ENCODE results near the gene HMCN2.

HMCN2 gene

DNA sequence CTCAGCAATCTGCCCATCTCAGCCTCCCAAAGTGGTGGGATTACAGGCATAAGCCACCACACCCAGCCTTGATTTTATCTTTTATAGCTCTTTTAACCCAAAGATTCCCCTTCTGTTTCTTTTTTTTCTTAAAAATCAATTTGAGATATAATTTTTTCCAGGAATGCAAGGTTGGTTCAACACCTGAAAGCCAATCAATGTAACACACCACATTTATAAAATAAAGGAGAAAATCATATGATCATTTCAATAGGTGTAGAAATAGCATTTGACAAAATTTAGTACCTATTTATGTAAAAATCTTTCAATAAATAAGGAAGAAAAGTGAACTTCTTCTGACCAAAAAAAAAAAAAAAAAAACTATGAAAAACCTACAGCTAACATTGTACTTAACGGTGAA is 175.5 kb downstream of the HMCN2 start:
- no peak for DNase-seq

GRCh38 chr9:130442746-130443455 is 177.3 kb downstream of the HMCN2 start:
- no peak for DNase-seq

GRCh38 chr9:130443456-130443801 is 177.9 kb downstream of the HMCN2 start:
- no peak for DNase-seq

GRCh38 chr9:130443840-130444492 is 178.4 kb downstream of the HMCN2 start:
- DNase-seq: no peak

DNA sequence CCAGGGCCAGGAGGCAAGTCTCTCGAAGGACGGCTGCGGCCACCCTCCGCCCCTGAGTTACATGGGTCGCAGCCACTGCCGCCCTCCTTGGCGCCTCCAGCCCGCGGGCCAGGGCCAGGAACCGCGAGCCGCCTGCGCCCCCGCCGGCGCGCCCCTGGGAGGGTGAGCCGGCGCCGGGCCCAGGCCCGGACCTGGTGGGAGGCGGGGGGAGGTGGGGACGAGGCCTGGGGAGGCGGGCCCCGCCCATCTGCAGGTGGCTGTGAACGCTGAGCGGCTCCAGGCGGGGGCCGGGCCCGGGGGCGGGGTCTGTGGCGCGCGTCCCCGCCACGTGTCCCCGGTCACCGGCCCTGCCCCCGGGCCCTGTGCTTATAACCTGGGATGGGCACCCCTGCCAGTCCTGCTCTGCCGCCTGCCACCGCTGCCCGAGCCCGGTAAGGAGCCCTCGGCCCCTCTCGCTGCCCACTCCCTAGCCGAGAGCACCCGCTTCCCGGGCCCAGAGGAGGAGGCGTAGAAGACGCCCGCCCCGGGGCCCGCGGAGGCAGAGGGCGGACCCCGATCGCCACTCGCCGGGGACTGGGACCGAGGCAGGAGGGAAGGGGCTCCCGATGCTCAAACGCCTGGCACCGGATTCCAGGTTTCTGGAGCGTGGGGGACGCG is 179.1 kb downstream of the HMCN2 start, which contains the start of gene ASS1:
Gene ASS1, plus strand, starts transcription at position 397 of the 657 bp plus-strand sequence. CDS start 7,268 bp downstream, outside the sequence.
- peak; percentile 45 to 65 for DNase-seq

DNA sequence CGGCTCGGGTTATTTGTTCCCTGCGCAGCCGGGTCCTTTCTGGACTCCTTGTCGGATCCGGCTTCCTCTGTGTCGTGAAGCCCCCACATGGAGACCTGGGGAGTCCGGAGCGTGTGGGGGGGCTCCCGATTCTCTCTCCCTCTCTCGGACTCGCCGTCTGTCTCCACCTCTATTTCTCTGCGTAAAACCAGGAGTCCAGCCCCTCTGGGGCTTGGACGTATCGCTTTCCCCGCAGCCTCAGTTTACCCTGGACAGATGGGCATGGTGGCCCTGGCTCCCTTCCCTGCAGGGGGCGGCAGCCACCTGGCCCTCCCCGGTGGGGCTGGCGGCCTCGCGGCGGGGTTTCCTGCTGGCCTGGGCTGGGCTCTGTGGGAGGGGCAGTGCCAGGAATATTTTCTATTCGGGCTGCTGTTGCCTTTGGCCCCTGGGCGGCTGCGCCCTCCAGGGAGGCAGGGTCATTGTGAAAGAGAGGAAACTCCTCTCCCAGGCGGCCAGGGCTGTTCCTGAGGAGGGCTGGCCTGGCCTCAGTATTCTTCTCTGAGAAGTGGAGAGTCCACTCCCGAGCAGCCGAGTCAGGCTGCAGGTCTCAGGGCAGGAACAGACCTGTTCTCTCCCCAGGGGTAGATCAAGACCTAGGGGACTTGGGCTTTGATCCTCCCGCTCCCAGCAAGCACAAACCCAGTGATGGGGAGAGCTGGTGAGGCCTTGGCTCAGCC is 179.9 kb downstream of the HMCN2 start:
- no peak for DNase-seq

- DNase-seq: no peak
Measured at GRCh38 chr9:130446101-130446861, 180.7 kb downstream of the HMCN2 start.

GRCh38 chr9:130447193-130447816 is 181.7 kb downstream of the HMCN2 start:
- DNase-seq: no peak

- DNase-seq: no peak
Measured at GRCh38 chr9:130448035-130448624, 182.6 kb downstream of the HMCN2 start.

- DNase-seq: no peak
Measured at GRCh38 chr9:130448771-130449603, 183.4 kb downstream of the HMCN2 start.

- no peak for DNase-seq
Measured at GRCh38 chr9:130450344-130451003, 184.9 kb downstream of the HMCN2 start.

DNA sequence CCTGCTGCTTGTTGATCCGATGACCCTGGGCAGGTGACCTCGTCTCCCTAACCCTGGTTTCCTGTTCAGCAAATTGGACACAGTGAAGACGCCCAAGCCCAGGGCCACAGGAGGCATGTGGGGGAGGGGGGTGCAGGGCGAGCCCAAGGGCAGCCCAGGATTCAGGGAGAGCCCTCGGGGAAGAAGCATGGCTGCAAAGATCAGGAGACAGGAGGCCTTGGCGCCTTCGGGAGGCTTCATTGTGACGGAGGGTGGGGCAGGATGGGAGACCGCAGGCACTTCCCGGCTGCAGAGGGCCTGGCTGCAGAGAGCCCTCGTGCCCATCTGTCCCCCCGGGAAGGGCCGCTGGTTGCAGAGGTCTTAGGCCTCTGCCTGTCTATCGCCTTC is 185.4 kb downstream of the HMCN2 start:
- DNase-seq: no peak

DNA sequence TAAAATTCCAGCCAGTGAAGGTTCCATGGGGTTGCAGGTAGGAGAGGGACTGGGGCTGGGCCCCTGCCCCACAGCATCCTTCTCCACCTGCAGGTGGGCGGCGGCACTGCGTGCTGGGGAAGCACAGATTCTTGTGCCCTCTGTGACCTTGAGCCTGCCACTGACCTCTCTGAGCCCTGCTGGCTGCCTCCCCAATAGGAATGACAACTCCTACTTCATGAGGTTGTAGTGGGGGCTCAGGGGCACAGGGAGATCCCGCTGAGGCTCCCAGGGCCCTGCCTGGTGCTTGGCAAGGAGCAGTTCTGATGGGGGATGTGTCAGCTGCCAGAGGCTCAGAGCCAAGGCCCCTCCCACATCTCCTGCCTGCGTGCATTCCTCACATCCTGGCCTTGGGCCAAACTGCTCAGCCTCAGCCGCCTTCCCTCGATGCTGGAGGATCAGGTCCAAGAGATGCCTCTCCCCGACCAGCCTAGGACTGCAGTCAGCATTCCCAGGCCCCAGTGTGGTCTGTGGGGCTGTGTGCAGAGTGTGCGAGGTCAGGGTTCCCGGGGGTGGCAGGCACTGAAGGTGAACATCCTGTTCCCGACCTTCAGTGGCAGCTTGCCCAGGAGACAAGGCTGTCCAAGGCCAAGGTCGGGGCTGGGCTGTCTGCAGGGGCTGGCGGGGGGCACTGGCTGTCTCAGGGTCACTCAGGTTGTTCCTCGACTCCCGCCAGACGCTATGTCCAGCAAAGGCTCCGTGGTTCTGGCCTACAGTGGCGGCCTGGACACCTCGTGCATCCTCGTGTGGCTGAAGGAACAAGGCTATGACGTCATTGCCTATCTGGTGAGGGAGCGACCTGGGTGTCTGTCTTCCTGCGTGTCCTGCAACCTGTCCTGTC is 186.2 kb downstream of the HMCN2 start:
- DNase-seq: peak in 1 of 2 experiments; percentile 46

GRCh38 chr9:130452835-130453234 is 187.3 kb downstream of the HMCN2 start:
- no peak for DNase-seq

- DNase-seq: no peak
Measured at GRCh38 chr9:130453487-130453886, 187.9 kb downstream of the HMCN2 start.

DNA sequence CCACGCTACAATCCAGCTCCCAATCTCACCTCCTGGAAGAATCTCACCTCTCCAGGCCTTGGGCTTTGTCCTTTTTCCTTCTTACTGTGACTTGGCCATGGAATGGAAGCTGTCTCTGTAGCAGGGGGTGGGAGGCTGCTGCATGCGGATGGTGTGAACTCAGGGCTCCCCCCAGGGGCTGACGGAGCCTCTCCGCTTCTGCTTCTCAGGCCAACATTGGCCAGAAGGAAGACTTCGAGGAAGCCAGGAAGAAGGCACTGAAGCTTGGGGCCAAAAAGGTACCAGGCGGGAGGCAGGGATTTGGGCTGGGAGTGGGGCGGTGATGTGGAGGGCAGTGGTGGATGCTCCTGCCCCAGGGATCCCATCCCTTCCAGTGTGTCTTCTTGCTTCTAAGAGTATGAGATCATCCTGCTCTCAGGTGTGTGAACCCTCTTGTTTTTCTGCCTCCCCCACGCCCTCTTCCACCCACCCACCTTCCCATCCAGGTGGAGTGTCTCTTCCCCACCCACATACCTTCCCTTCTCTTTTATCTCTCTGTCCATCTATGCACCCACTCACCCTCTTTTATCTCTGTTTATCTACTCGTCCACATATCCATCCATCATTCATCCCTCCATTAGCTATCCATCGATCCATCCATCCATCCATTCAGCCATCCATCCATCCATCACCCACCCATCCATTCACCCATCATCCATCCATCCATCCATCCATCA is 188.7 kb downstream of the HMCN2 start:
- DNase-seq: no peak

GRCh38 chr9:130454812-130455325 is 189.3 kb downstream of the HMCN2 start:
- DNase-seq: no peak

Measured in activated T-cell treated with anti-CD3 and anti-CD28 coated beads, Interleukin-2, amount 50 U/mL, for 48 hours (primary cell).